HFFc6 (cell line): Measurements from ENCODE around the gene MYPN. TPM values are rescaled to one million over a fixed set of nuclear protein-coding genes. Genes with fewer than 3 reads are reported as not detected.

ENCODE experiments used
- DNase-seq: peaks from one replicate; pipeline ENCODE4 v3.0.0-alpha.2; 2018
- H3K27ac Mint-ChIP-seq: 2 replicates; pipeline ENCODE4 v1.8.0; 2020; ENCODE audit warnings: mild to moderate bottlenecking, mixed read lengths
- H3K27me3 Mint-ChIP-seq: 2 replicates; pipeline ENCODE4 v1.8.0; 2021; ENCODE audit warnings: mild to moderate bottlenecking, moderate library complexity, mixed read lengths; ENCODE audit not compliant: insufficient read depth
- H3K36me3 Mint-ChIP-seq: 2 replicates; pipeline ENCODE4 v1.8.0; 2021; ENCODE audit warnings: low read depth, mixed read lengths
- H3K4me1 Mint-ChIP-seq: 2 replicates; pipeline ENCODE4 v1.8.0; 2020; ENCODE audit warnings: low read depth, mixed read lengths
- H3K4me3 Mint-ChIP-seq: 2 replicates; pipeline ENCODE4 v1.8.0; 2020; ENCODE audit warnings: mild to moderate bottlenecking, moderate library complexity, mixed read lengths
- H3K9me3 Mint-ChIP-seq: 2 replicates; pipeline ENCODE4 v1.8.0; 2020; ENCODE audit warnings: mild to moderate bottlenecking, mixed read lengths
- CTCF ChIP-seq: fragments of 200-600 bp; sonication (generic); IDR thresholded peaks from 2 replicates; pipeline ENCODE4 v1.5.0; 2021; ENCODE audit warnings: antibody characterized with exemption, mild to moderate bottlenecking
- total RNA-seq, 6 experiments: library from RNA; stranded (reverse); fragmentation: NEBNext Ultra II Directional; extraction: Animal tissue kit (Norgen Biotek cat#: 25700); gene quantifications; 2 replicates in 1 of 6; 3 replicates in 5 of 6; pipeline ENCODE4 v1.2.3, GENCODE V29; 2021

Gene MYPN
- total RNA-seq, 6 experiments from 2014 or later: 70.3 to 89.1 (median 80.1) TPM

- Mint-ChIP-seq H3K4me3 (no peak overlapping the region), H3K9me3 (no peaks in the 10 kb centered on the region), H3K27ac (no peak overlapping the region), H3K36me3 (no peaks in the 10 kb centered on the region), H3K4me1 (peaks cover 14% of the 10 kb centered on the region), H3K27me3 (peaks cover 14% of the 10 kb centered on the region; the same call in 1 of the 2 replicates)
- no peak for TF ChIP-seq CTCF
- DNase-seq: no peak
Measured at GRCh38 chr10:68233046-68233445, 123.8 kb downstream of the MYPN start.

GRCh38 chr10:68235111-68235510, 125.8 kb downstream of the MYPN start:
- Mint-ChIP-seq H3K9me3 (no peaks in the 10 kb centered on the region), H3K4me3 (no peak overlapping the region), H3K27me3 (peaks cover 19% of the 10 kb centered on the region), H3K36me3 (no peaks in the 10 kb centered on the region), H3K27ac (no peak overlapping the region), H3K4me1 (peaks cover 14% of the 10 kb centered on the region)
- DNase-seq: no peak
- no peak for TF ChIP-seq CTCF

- peaks cover 11% of the 10 kb centered on the region for H3K4me1 Mint-ChIP-seq
- H3K36me3 Mint-ChIP-seq: no peaks in the 10 kb centered on the region
- no peak for DNase-seq
- H3K4me3 Mint-ChIP-seq: no peak overlapping the region
- H3K27me3 Mint-ChIP-seq: peaks cover 19% of the 10 kb centered on the region
- no peak for TF ChIP-seq CTCF
- H3K27ac Mint-ChIP-seq: no peak overlapping the region
- H3K9me3 Mint-ChIP-seq: no peaks in the 10 kb centered on the region
Measured at GRCh38 chr10:68235581-68235980, 126.3 kb downstream of the MYPN start.

GRCh38 chr10:68237173-68237572, 127.9 kb downstream of the MYPN start:
- Mint-ChIP-seq H3K27me3 (peaks cover 20% of the 10 kb centered on the region), H3K4me1 (peaks cover 6% of the 10 kb centered on the region), H3K36me3 (no peaks in the 10 kb centered on the region), H3K27ac (no peak overlapping the region), H3K4me3 (no peak overlapping the region), H3K9me3 (no peaks in the 10 kb centered on the region)
- no peak for DNase-seq
- no peak for TF ChIP-seq CTCF

GRCh38 chr10:68238371-68238770, 129.1 kb downstream of the MYPN start:
- H3K4me3 Mint-ChIP-seq: no peak overlapping the region
- peaks cover 20% of the 10 kb centered on the region for H3K27me3 Mint-ChIP-seq
- no peak overlapping the region for H3K27ac Mint-ChIP-seq
- DNase-seq: no peak
- no peaks in the 10 kb centered on the region for H3K36me3 Mint-ChIP-seq
- TF ChIP-seq CTCF: no peak
- no peaks in the 10 kb centered on the region for H3K9me3 Mint-ChIP-seq
- H3K4me1 Mint-ChIP-seq: peaks cover 9% of the 10 kb centered on the region

- no peak overlapping the region for H3K4me3 Mint-ChIP-seq
- peaks cover 20% of the 10 kb centered on the region for H3K27me3 Mint-ChIP-seq
- DNase-seq: no peak
- no peak for TF ChIP-seq CTCF
- no peak overlapping the region for H3K27ac Mint-ChIP-seq
- no peaks in the 10 kb centered on the region for H3K9me3 Mint-ChIP-seq
- no peaks in the 10 kb centered on the region for H3K36me3 Mint-ChIP-seq
- peaks cover 9% of the 10 kb centered on the region for H3K4me1 Mint-ChIP-seq
Measured at GRCh38 chr10:68239069-68239468, 129.8 kb downstream of the MYPN start.
